ENCODE measurements around the gene MMP13. TPM values are rescaled to one million over a fixed set of nuclear protein-coding genes. Genes with fewer than 3 reads are reported as not detected.
"Not testable (repeated sequence)": the region's sequence is repeated elsewhere in the genome, so short reads cannot be mapped to it uniquely, and the experiment has no call there.

MMP13 gene
- polyA plus RNA-seq, 3 donors, result not detected

DNA sequence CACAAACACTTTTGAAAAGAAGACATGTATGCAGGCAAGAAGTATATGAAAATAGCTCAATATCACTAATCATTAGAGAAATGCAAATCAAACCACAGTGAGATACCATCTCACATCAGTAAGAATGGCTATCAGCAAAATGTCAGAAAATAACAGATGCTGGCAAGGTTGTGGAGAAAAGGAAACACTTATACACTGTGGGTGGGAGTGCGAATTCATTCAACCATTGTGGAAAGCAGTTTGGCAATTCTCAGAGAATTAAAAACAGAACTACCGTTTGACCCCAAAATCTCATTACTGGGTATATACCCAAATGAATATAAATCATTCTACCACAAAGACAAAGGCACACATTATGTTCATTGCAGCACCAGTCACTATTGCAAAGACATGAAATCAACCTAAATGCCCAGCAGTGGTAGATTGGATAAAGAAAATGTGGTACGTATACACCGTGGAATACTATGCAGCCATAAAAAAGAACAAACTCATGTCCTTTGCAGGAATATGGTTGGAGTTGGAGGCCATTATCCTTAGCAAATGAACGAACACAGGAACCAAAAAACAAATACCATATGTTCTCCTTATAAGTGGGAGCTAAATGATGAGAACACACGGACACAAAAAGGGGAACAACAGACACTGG, 18.5 kb downstream of the MMP13 start:
- no peak for DNase-seq (ENCODE audit: low read depth in 3 of 3, low spot score in 2 of 3)

DNA sequence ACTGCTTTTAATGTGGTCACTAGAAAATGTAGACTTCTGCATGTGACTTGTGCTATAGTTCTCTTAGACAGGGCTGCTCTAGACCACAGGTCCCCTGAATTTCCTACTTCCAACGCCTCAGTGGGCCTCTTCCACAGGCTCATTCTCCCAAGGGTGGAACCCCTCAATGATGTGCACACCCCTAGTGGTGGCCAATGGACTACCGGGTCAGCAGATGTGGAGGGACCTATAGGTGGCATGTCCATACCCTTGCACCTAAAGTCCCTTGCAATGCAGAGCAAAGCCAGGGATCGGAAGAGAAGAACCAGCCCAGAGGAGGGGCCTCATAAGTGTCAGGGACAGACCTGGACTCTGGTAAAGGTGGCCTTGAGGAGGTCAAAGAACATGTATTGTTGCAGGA, 20.0 kb downstream of the MMP13 start:
- DNase-seq (ENCODE audit: low read depth in 3 of 3, low spot score in 2 of 3), result no peak

DNA sequence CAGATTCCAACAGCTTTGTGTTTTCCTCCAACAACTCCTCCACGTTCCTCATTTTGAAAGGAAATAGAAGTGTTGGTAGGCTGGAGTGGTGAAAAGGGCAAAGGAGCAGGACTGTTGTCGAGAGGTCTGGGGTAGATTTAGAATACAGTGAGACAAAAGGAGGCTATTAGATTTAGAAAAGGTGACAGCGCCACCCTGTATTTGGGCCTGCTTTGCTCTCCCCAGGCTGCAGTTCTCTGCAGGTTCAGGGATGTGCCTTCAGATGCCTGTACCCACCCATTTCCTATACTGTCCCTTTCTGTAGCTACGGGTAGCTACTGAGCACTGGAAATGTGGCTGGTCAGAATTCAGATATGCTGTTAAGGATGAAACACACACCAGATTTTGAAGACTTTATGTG, 20.8 kb downstream of the MMP13 start:
- DNase-seq (ENCODE audit: low read depth in 3 of 3, low spot score in 2 of 3), result no peak

DNA sequence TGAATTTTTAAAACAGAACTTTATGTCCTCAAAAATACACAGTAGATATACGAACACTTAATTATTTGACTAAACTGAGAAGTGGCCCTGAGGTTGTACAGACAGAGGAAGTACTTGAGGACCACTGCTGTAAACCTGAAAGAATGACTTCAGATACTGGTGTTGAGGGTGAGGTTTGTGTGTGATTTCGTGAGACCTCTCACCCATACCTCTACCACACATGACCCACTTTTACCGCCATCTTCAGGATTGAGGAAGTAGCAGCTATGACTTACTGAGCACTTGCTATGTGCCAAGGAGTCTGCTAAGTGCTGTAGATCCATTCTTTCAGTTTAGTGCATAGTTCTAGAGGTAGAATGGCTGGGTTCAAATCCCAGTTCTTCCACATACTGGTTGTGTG, 21.9 kb downstream of the MMP13 start:
- DNase-seq (ENCODE audit: low read depth in 3 of 3, low spot score in 2 of 3), result no peak

DNA sequence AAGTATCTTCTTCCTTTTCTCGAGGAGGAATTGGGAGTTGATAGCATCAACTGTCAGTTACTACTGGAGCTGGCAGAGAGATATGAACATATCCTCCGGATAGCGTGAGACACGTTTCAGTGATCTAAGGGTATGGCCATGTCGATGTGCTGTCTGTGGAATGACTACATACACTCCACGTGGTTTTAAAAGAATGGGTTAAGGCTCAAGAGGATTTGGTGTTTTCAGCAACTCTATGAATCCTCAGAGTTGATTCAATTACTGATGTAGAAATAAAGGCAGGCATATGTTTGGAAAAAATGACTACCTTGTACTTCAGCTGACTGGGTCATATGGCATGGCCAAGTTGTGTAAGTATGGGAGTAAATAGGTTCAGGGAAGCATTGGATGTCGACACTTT, 22.9 kb downstream of the MMP13 start:
- no peak for DNase-seq (ENCODE audit: low read depth in 3 of 3, low spot score in 2 of 3)

DNA sequence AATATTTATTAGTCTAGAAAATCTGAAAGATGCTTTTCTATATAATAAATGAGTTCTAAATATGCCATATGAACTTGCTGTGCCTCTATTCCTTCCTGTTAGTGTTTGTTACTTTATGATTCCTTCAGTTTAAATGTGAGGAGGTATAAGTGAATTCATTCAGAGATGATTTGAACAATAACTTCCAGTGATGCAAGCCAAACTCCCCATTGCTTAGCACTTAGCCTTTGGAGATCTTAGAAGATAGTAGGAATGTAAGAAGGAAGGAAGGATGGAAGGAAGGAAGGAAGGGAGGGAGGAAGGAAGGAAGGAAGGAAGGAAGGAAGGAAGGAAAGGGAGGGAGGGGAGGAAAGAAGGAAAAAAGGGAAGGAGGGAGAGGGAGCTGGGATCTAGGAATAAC, 25.1 kb downstream of the MMP13 start:
- DNase-seq (ENCODE audit: low read depth in 3 of 3, low spot score in 2 of 3), result no peak

DNA sequence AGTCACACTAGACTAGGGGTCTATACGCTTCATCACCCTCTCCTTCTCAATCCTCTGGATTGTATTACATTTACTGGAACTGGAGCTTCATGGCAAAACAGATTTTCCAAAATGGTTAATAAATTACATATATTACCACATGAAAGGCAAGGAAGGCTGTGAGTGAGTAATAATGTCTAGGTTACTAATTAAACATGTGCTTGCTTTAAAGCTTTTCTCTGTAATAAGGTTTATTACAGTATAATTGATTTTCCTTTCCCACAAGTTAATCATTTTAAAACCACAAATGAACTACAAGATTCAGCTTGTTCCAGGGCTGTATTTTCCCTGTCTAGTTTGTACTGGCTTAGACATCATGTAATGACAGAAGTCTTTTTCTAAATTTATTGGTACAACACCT, 25.6 kb downstream of the MMP13 start:
- no peak for DNase-seq (ENCODE audit: low read depth in 3 of 3, low spot score in 2 of 3)

DNA sequence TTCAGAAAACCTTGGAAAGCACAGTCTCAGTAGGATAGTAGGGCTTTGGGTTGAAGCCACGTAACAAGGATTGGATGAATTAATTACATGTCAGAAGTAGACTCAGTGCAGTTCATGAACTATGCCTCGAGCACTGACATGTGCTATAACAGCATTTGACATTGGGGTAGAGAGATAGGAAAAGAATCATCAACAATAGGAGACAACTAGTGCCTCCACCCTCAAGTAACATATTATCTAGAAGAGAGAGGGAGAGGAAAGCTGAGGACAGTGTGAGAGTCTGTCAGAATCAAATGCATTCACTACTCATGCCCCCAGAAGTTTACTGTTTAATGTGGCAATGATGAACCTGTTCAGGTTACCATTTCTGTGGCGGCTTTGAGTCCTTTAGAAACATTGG, 26.4 kb downstream of the MMP13 start:
- no peak for DNase-seq (ENCODE audit: low read depth in 3 of 3, low spot score in 2 of 3)

DNA sequence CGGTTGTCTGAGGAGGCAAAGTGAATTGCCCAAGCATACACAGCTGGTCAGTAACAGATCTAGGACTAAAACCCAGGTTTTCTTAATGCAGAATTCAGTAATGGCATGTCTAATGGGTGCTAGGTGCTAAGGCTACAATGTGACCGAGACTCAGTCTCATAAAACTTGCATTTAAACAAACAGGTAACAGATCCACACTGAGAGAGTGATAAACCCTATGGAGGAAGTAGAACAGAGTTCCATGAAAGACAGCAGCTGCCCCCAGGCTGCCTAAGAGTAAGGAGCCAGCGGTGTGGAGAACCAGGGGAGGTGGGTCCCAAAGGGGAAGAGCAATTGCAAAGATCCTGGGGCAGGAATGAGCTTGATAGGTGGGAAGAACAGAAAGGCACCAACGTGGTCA, 27.3 kb downstream of the MMP13 start:
- no peak for DNase-seq (ENCODE audit: low read depth in 3 of 3, low spot score in 2 of 3)

DNA sequence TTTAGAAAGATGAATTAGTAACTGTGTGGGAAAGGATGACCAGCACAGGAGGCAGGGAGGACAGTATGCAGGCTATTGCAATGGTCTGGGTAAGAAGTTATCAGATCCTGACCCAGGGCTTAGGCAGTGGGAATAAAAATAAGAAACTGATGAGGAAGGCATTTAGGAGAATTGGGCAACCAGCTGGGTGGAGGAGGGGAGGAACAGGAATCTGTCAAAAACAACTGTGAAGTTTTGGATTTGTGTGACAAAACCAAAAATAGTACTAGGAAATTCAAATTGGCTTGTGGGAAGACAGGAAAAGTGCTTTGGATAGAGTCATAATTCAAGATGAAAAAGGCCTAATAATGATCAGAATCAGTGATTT, 27.9 kb downstream of the MMP13 start:
- DNase-seq (ENCODE audit: low read depth in 3 of 3, low spot score in 2 of 3), result no peak

DNA sequence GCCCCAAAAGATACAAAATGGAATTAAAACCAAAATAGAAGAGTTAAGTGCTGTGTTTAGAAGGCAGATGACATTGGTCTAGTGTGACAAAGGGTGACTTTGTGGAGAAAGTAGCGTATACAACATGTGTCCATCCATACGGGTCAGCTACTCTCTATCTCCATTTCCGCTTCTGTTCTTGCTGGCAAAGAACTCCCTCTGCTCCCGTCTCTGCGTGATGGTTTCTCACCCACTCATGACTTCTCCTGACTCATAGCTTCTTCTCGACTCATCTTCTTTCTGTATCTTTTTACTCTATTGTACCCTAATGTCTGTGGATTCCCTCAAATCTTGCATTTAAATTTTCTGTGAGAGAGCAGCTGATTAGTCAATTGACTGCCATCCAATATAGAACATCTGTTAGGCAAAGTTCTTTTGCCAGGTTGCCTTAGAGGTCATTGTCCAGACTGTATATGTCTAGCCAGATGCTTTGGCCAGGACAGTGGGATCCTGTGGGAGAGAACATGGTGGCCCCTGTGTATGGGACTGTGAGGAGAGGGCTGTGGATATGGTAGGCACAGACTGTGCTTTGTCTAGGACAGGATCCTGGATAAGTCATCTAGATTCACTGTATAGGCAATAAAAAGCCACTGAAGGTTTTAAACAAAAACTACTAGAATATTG, 28.4 kb downstream of the MMP13 start:
- DNase-seq (ENCODE audit: low read depth in 3 of 3, low spot score in 2 of 3), result no peak

DNA sequence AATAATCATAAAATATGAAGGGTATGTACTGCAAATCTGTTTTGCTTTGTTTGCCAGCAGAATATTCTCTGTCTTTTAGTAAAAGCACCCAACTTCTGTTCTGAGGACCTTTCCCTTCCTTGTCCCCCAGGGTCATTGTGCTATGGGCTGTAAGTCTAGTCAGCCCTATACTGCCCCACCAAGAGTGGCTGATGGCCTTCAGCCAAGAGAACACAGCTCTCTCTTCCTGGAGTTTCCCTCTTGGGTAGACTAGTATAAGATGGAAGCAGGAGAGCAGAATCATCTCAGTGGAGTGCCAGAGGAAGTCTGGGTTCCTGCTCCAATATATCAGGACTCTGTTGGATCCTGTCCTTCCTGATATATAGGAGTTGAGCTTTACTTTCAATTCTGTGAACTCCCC, 29.0 kb downstream of the MMP13 start:
- DNase-seq (ENCODE audit: low read depth in 3 of 3, low spot score in 2 of 3), result no peak

DNA sequence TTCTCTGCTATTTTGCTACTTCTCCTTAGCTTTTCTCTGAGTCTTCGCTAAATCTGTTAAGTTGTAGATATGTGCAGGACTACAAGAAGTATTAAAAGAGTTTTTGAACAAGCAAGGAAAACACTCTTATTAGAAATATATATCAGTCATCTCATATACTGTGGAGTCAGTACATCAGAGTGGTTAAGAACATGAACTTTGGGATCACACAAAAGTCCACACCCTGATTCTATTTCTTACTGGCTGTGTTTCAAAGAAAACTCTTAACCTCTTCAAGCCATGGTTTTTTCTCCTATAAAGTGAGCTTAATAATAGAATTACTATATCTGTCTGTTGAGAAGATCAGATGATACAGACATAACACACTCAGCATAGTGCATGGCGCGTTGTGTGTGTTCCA, 29.5 kb downstream of the MMP13 start:
- DNase-seq (ENCODE audit: low read depth in 3 of 3, low spot score in 2 of 3), result no peak

DNA sequence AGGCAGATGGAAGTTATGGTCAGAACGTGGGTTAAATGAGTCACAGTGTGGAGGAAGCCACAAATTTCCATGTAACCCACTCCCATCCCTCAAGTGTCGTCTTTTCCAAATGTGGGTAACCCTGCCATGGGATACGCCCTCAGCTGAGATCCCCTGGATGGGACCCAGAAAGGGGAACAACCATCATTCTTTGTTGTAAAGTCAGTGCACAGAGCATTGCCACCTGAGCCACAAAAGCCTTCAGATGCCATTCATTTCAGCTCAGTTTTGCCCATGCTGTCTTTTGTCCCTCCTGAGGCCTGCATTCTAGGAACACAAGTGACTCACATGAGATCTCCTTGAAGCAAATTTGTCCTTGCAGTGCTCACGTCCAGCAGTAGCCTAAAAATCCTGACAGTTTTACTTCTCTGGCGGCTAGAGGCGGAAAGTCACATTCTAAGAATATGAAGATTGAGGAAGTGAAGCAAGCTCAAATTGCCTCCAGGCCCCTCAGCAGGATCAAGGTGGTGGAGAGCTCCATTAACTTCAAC, 30.6 kb downstream of the MMP13 start:
- DNase-seq (ENCODE audit: low read depth in 3 of 3, low spot score in 2 of 3), result no peak

DNA sequence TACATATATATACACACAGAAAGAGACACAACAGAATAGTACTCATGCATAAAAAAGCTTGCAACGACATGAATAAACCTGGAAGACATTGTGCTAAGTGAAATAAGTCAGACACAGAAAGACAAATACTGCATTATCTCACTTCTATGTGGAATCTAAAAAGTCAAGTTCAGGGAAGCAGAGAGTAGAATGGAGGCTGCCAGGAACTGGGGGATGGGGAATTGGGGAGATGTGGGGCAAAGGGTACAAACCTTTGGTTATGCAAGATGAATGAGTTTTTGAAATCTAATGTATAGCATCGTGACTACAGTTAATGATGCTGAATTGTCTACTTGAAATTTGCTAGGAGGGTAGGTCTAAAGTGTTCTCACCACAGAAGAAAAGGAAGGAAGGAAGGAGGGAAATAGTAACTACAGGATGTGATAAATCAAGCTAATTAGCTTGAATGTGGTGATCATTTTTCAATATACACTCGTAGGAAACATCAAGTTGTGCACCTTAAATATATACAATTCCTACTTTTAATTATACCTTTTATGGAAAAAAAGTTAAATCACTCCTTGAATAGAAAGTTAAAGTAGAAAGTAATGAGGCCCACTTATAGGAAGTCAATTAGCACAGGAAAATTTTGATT, 33.8 kb downstream of the MMP13 start:
- DNase-seq (ENCODE audit: low read depth in 3 of 3, low spot score in 2 of 3), result no peak

DNA sequence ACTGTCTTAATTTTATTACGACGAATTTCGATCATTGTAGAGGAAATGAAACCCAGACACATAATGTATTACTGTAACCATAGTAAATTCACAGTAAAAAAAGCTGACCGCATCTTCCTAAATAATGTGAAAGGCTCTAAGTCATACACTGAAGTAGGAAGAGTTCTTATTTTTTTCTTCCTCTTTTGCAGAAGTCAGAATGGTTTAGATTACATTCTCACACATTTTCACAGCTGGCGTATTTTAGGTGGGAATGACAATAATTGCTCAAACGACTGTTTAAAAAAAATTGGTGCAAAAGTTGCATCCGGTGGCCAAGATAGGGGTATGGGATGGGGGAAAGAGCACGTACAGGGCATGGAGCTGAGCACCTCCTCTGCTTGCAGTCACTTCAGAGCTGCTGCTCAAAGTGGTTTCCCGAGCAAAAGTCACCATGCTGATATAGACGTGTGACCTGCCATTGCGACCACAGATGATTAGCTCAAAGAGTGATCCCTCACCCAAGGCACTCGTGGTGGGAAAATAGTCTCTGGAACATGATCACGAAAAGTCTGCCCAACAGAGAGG, 35.3 kb downstream of the MMP13 start:
- DNase-seq (ENCODE audit: low read depth in 3 of 3, low spot score in 2 of 3), result no peak

DNA sequence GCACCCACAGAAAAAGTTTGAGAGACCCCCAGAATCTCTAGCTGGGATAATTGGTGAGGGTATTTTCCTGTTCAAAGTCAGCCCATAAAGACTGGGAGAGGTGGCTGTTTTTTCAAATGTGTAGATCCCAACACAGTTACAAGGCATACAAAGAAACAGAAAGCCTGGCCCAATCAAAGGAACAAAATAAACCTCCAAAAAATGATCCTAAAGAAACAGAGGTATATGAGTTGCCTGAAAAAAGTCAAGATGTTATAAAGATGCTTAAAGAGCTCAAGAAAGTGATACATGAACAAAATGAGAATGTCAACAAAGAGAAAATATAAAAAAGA, 40.5 kb downstream of the MMP13 start:
- DNase-seq (ENCODE audit: low read depth in 3 of 3, low spot score in 2 of 3), result no peak

DNA sequence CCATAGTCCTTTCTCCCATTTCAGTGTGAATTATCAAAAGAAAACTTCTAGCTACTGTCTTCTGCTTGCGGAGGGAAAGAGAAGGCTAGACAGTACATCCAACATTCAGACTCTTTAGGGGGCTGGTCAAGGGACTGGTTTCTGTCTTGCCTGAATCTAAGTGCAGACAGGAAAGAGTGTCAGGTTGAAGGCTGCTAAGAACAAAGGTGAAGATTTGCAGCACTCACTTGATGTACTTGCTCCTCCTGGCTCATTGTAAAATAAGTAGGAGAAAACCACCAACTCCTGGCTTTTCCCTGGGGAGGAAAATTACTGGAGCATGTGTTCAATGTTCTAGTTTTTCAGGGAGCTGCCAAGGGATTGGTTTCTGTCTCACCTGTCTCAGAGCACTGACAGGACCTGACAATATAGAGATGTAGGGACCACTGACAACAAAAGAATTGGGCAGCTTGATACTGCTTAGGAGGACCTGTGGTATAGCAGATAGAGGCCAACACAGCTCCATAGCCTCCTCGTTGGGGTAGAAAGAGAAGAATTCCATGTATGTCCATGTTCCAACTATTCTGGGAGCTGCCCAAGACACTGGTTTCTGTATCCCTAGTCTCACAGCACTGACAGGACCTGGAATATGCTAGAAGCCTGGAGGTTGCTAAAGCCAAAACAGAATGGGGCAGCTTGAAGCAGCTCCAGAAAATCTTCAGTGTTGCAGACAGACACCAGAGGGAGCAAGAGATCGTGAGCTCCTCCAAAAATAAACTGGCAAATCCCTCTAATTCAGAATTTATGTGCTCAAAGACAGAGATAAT, 41.1 kb downstream of the MMP13 start:
- no peak for DNase-seq (ENCODE audit: low read depth in 3 of 3, low spot score in 2 of 3)

DNA sequence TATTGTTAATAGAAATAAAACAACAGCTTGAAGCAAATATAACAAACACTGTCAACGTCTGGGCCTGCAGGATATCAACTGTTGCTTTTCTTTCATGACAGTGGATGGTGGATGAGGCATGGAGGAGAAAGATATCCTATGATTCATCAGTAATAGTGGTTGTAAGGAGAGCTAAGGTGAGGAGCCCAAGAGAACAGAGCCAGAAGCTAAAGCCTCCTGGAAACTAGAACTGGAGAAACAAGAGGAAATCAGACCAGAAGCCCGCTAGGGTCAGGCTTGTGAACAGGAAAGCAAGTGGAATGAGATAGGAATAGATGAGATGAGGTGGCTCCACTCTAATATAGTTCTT, 43.1 kb downstream of the MMP13 start:
- DNase-seq (ENCODE audit: low read depth in 3 of 3, low spot score in 2 of 3), result no peak

DNA sequence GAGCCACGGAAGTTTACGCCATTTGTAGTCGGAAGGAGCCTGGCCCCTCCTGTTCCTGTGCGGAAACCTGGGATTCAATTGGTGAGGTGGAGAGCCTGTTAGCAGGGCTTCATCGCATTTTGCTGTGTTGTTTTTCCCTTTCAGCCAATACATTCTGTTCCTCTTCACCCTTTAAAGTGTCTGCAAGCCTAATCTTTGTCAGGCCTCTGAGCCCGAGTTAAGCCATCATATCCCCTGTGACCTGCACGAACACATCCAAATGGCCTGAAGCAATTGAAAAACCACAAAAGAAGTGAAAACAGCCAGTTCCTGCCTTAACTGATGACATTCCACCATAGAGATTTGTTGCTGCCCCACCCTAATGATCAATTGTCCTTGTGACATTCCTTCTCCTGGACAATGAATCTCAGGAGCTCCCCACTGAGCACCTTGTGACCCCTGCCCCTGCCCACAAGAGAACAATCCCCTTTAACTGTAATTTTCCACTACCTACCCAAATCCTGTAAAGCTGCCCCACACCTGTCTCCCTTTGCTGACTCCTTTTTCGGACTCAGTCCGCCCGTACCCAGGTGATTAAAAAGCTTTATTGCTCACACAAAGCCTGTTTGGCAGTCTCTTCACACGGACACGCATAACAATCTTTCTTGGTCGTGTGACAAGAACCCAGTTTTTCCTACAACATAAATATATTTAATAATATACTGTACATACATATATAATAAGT, 43.6 kb downstream of the MMP13 start:
- DNase-seq (ENCODE audit: low read depth in 3 of 3, low spot score in 2 of 3), result no peak

DNA sequence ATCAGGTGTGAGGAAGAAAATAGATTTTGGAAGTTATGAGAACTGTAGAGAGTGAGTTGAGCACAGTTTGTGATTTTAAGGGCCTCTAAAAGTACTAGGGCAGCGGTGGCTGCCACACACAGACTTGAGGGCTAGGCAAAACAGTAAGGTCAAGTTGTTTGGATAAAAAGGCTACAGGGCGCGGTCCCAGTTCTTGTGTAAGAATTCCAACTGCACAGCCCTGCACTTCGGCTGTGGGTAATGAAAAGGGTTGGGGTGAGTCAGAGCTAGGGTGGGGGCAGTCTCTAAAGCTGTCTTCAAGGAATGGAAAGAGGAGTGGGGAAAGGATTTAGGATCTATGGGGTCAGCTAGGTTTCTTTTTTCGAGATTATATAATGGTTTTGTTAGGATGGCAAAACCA, 49.7 kb downstream of the MMP13 start:
- not testable (repeated sequence) for DNase-seq (ENCODE audit: low read depth in 3 of 3, low spot score in 2 of 3)
